ENCODE results near the gene KIF20B. TPM values are rescaled to one million over a fixed set of nuclear protein-coding genes. Genes with fewer than 3 reads are reported as not detected.

Gene KIF20B
- total and polyA plus RNA-seq, 2 of the 8 experiments (the other 6 are each of a cell fraction or from before 2014, with no cell fraction given) = 4.5 to 72.0 TPM

GRCh38 chr10:89814278-89814677 lies 112.9 kb downstream of the KIF20B start (continued):
- TF ChIP-seq CHD7 (IDR thresholded peaks at IDR 0.05; ENCODE audit: insufficient replicate concordance, low read length) (no peak), SIX5 (IDR thresholded peaks at IDR 0.05; ENCODE audit: low read depth, low read length) (no peak), SP2 (IDR thresholded peaks at IDR 0.05; ENCODE audit: low read length) (no peak)
